CD4-positive, alpha-beta T cell treated with Interferon gamma for 1 hour (primary cell): Measurements from ENCODE around the gene CARHSP1.
"Not testable (repeated sequence)": the region's sequence is repeated elsewhere in the genome, so short reads cannot be mapped to it uniquely, and the experiment has no call there.

Experiments
- DNase-seq: peaks from one replicate; pipeline ENCODE4 v3.0.0-alpha.2; 2020

The CARHSP1 gene

DNA sequence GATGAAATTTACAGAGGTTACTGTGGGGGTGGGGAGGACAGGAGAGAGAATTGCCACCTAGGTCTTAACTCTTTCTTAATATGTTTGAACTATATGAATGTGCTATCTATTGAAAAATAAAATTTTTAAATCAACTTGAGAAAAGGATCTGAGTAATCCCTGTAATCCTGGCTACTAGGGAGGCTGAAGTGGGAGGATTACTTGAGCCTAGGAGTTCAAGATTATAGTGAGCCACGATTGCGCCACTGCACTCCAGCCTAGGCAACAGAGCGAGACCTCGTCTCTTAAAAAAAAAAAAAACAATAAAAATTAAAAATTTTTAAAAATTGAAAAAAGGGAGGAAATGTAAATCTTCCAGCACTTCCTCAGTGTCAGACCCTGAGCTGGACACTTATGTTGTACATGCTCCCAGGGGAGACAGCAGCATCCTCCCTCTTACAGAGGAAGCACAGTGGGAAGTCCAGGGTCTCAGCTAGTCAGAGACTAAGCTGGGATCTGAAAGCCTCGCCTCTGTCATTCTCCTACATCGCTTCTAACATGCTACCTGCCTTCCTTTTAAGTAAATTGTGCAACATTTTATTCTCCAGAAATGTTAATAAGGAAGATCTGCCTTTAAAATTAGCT lies 49.3 kb downstream of the CARHSP1 start:
- DNase-seq, result no peak

DNA sequence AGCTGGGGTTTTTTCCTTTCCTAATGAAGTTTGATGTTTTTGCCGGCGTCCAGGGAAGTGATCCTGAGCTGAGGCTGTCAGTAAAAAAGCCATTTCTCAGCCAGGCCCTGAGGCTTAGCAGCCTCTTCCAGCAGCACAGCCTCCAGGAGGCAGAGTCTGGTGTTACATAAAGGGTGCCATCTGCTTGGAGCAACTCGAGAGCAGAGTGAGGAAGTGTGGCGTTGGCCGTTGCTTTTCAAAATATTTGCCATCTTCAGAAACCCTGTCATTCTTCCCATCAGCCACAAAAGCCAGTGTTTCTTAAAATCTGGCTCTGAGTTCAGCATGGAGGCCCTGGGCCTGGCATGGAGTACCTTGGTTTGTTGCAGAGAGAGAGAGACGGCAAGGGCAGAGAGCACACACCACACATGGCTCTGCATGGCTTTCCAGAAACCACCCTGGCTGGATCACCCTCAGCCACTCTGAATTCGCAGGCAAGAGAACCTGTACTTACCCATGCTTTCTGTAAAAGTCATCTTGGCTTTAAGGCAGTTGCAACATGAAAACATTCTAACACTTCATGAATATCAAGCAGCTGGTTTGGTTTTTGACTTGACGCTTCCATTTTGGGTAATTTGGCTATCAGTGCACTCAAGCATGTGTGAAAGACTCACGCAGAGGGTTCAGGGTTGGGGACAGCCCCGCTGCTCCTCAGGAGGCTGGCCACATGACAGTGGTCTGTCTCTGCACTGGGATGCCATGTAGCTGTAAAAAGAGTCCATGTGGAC lies 50.1 kb downstream of the CARHSP1 start:
- no peak for DNase-seq

DNA sequence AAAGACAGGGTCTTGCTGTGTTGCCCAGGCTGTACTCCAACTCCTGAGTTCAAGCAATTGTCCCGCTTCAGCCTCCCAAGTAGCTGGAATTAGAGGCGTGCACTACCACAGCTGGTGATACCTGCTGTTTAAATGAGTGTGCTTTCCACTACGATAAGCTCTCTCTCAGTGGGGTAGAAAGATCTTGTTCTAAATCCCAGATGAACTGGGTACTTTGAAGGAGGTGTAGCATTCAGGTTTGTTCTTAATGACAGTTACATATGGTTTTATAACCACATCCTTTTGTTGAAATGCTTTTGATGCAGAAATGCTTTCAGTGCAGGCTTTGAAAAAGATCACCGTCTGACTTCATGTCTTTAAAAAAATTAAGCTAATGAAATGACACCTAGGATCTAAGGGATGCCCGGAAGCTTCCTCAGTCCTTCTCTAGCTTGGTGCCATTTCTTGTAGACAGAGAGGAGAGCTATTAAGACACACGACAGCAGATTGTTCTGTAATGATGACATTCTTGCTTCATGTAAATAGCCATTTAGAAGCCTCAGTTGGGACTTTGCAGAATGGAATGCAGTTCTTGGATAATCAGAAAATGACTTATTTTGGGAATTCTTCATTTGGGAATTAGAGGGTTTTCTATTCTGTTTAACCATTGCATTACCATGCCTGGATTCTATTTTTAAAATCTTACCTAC lies 51.7 kb downstream of the CARHSP1 start:
- DNase-seq, result no peak

DNA sequence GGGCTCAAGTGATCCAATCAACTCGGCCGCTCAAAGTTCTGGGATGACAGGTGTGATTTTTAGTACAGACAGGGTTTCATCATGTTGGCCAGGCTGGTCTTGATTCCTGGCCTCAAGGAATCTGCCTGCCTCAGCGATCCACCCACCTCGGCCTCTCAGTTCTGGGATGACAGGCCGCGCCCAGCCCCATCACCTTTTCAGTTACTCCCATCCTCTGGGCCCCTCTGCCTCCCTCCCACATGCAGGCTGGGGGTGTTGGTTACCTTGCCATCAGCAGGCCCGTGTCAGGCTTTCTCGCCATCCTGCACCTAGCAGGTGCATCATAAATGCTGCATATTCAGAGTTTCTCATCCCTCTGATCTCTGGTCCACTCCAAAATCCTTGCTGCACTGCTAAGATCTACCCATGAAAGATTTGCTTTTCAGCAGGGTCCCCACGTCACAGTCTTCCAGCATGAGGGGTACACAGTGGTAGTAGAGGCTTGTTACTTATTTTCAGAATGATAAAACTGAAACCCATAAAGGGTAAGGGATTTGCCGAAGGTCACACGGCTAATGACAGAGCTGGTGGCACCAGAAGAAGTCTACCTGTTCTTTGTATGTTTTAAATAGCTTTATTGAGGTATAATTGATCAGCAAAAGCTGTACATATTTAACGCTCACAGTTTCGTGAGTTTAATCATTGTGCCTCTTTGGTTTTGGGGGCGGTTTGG lies 54.6 kb downstream of the CARHSP1 start:
- DNase-seq, result no peak

DNA sequence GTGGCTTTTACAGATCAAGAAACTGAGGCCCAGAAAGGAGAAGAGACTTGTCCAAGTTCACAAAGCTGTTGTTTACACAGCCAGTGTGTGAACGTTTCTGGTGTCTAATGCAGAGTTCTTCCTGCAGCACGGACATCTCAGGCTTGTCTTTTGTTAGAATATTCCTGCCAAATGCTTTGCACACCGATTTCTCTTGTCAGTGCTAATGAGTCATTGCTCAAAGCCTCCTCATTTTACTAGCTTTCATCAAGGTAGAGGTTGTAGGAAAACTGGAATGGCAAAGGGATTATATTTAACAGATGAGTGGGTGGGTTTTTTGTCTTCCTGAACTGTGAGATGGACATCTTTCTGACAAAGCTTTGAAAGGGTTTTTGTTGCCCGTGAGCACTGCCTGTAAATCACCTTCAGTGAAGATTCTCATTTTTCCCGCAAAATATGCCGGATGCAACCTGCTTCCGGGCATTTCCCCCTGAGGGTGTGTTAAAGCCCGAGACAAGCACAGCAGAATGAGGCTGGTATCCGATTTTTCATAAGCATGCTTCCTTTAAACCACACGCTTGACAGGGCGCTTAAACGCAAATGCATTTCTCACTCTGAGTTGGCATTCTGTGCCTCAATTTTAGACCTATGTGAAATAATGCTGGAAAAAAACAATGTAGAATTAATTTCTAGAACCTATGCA lies 56.5 kb downstream of the CARHSP1 start:
- DNase-seq, result no peak

DNA sequence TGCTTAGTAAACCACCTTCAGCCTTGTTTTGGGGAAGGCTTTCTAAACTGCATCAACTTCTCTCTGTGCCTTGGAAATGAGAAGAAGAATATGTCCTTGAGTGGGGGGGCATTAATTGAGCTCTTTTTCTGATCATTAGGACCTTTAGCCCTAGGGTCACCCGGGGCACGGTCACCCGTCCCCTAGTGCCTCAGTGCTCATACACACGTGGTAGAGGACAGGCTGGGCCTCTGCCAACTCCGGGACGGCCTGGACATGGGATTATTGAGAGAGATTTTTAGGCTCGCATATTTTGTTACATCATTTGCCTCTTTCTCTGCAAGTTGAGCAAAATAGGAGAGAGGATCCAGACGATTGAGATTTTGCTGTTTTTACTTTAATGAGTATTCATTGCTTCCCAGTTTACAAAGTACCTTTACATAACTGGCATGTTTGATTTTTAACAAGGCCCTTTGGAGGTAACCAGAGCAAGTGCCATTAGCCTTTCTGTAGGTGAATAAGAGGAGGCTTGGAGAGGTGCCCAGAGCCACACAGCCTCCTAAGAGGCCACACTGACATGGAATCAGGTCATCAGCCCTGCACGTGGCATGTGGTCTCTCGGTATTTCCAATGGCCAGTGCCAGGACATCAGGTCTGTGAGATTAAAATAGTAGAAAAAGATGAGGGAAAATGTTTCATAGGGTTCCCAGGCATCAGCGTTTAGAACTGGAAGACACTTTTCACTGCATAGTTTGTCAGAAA lies 60.0 kb downstream of the CARHSP1 start:
- DNase-seq, result no peak

DNA sequence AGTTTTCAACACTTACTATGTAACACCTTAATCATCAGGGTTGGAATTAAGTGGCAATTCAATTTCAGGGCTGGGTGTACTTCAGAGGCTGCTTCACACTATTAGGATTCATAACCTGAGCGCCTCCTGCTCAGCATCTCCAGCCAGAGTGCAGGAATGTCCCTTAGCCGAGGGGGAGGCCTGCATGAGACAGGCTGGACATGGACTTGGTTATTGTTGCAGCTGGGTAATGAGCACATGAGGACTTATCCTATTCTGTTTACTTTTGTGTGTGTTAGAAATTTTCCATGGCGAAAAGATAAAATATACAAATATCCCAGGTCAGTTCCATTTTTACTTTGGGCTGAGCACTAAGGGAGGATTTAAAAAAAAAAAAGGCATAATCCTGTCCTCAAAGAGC lies 60.8 kb downstream of the CARHSP1 start:
- DNase-seq, result no peak

DNA sequence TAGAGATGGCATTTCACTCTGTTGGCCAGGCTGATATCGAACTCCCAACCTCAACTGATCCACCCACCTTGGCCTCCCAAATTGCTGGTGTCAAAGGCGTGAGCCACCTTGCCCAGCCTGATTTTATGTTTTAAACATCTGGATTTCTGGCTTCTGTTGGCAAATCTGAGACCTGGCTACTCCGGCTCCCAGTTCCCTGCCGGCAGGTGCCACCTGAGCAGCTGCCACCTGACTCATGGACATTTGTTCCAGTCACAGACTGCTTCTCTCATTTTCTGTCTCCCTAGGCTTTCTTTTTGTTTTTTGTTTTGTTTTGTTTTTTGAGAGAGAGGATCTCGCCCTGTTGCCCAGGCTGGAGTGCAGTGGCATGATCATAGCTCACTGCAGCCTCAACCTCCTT lies 61.6 kb downstream of the CARHSP1 start:
- DNase-seq, result no peak

DNA sequence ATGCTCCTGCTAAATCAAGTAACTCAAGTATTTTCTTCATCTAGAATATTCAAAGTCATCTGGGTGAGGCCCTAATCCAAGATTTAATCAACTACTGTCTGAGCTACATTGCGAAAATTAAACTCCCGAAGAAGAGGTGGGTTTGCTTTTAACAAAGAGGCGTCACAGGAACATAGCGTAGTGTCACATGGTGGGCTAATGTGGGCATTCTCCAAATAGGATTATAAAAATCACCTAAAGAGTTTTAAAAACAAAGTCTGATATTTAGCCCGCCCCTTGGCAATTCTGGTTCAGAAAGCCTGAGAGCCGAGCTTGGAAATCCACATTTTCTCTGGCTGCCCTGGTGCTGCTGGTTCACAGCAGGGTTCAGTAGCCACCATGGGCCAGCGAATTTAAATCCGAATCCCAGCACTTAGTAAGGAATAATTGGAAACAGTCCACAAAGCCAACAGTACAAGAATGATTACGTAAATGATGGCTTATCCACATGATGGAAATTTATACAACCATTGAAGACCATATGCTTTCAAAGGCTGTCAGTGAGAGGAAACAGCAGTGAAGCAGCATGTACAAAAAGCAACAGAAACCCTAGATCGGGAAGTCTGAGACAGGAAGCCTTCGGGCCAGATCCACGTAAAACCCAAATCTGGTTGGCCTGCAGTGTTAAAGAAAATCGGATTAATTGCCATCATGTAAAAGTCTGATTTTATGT lies 62.4 kb downstream of the CARHSP1 start:
- no peak for DNase-seq

DNA sequence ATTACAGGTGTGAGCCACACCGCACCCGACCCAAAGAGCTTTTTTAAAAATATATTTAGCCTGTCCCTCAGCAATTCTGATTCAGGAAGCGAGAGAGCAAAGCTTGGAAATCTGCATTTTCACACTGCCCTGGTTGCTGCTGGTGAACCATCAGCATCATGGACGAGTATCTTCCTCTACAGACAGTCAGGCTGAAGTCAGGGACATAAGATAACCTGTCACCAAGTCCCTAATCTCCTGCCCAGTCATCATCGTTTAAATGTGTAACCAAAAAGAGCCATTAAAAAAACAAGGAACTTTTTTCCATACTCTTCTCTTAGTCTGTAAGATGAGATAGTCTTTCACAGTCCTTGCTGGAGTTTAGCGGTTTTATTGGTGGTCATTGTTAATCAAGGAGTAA lies 64.5 kb downstream of the CARHSP1 start:
- no peak for DNase-seq

DNA sequence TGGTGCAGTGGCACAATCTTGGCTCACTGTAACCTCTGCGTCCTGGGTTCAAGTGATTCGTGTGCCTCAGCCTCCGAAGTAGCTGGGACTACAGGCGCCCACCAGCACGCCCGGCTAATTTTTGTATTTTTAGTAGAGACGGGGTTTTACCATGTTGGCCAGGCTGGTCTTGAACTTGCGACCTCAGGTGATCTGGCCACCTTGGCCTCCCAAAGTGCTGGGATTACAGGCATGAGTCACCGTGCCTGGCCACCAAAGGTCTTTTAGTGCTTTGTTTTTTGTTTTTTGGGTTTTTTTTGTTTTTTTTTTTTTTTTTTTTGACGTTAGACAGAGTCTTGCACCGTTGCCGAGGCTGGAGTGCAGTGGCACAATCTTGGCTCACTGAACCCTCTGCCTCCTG lies 65.1 kb downstream of the CARHSP1 start:
- not testable (repeated sequence) for DNase-seq
